Upper lobe of left lung (tissue), 6 donors: ENCODE measurements around the gene METTL17. TPM values are rescaled to one million over a fixed set of nuclear protein-coding genes. Genes with fewer than 3 reads are reported as not detected.
A peak's percentile ranks its signal among the peaks of the same experiment; 100 is the strongest.

ENCODE experiments used
- ATAC-seq, 2 donors: fragments of 200-7000 bp; cut with Tn5 transposase; one replicate each; pipeline ENCODE4 v1.9.1; 2022; ENCODE audit warnings: mild to moderate bottlenecking in 2 of 2, moderate library complexity in 2 of 2; ENCODE audit not compliant: low FRiP score in 2 of 2
- DNase-seq, 2 donors: peaks; one replicate each; pipeline ENCODE4 v3.0.0-alpha.2; 2019 to 2020
- H3K27ac ChIP-seq, 4 donors: fragments of 200-600 bp; sonication (generic); one replicate each; pipeline ENCODE4 v1.5.1; 2016 to 2019
- H3K27me3 ChIP-seq, 4 donors: fragments of 200-600 bp; sonication (generic); one replicate each; pipeline ENCODE4 v1.5.1; 2017 to 2019
- H3K36me3 ChIP-seq, 4 donors: fragments of 200-600 bp; sonication (generic); one replicate each; pipeline ENCODE4 v1.5.1; 2016 to 2019
- H3K4me1 ChIP-seq, 4 donors: fragments of 200-600 bp; sonication (generic); one replicate each; pipeline ENCODE4 v1.5.1; 2018 to 2019
- H3K4me3 ChIP-seq, 4 donors: fragments of 200-600 bp; sonication (generic); one replicate each; pipeline ENCODE4 v1.5.1; 2017 to 2019; ENCODE audit warnings: mild to moderate bottlenecking in 2 of 4, moderate library complexity in 1 of 4
- H3K9me3 ChIP-seq, 4 donors: fragments of 200-600 bp; sonication (generic); one replicate each; pipeline ENCODE4 v1.5.1; 2018 to 2019
- CTCF ChIP-seq, 6 experiments: fragments of 450-650 bp in 4 of 6; fragments of 200-600 bp in 2 of 6; sonication (generic) in 2 of 6; IDR thresholded peaks; one replicate each; pipeline ENCODE4 v1.5.1; 2016 to 2019; ENCODE audit warnings: antibody characterized with exemption in 6 of 6
- EP300 ChIP-seq, 4 donors: sonication (generic); formaldehyde crosslinking; IDR thresholded peaks; one replicate each; pipeline ENCODE4 v1.5.1; 2017; ENCODE audit warnings: antibody characterized with exemption in 4 of 4, control low read depth in 2 of 4
- POLR2A ChIP-seq, 4 donors: fragments of 450-650 bp; IDR thresholded peaks; one replicate each; pipeline ENCODE4 v1.5.1; 2016 to 2017; ENCODE audit warnings: antibody characterized with exemption in 4 of 4, mild to moderate bottlenecking in 2 of 4
- POLR2AphosphoS5 ChIP-seq, 2 donors: sonication (generic); formaldehyde crosslinking; IDR thresholded peaks; one replicate each; pipeline ENCODE4 v1.5.1; 2017; ENCODE audit warnings: antibody characterized with exemption in 2 of 2
- WGBS, 2 donors: methylation state at CpG; one replicate each; pipeline ENCODE4 v1.1.5; 2017 to 2018; 5-methylcytosine and 5-hydroxymethylcytosine counted together
- total RNA-seq, 6 donors: library from RNA; depleted of rRNA in 4 of 6; stranded (reverse); fragments of >200 nt in 4 of 6; gene quantifications; one replicate each; pipeline versions ENCODE4 v1.1.0 to v1.2.1, GENCODE V29; 2016 to 2021
- donor health status: DM: no; HTN: no; CAD: no; lungs with moderate emphysema.
- donor health status: DM: no; HTN: yes; CAD: no; lungs with severe emphysema.

METTL17 gene
- total RNA-seq, 6 donors from 2014 or later: 39.2 to 202 (median 59.4) TPM

GRCh38 chr14:20969336-20969735 lies 20.4 kb upstream of the METTL17 start:
- Histone ChIP-seq H3K27me3 (no peaks in the 10 kb centered on the region), H3K27ac (no peak overlapping the region), H3K4me1 (peaks cover 4 to 14% (median 7%) of the 10 kb centered on the region in 4 donors), H3K9me3 (no peaks in the 10 kb centered on the region), H3K4me3 (no peak overlapping the region), H3K36me3 (no peaks in the 10 kb centered on the region)
- 88 to 91% methylated on average over 3 of the region's 3 CpGs for WGBS, 2 donors
- no peak for DNase-seq
- no peak for ATAC-seq
- TF ChIP-seq EP300 (IDR thresholded peaks at IDR 0.05) (no peak), POLR2A (IDR thresholded peaks at IDR 0.05) (no peak), CTCF (IDR thresholded peaks at IDR 0.05) (no peak)

GRCh38 chr14:20970647-20970982 lies 19.2 kb upstream of the METTL17 start:
- ATAC-seq (peak in 1 of 2 donors; percentile 40), DNase-seq (no peak)
- Histone ChIP-seq H3K27ac (peak overlapping the region in 2 of 4 donors; percentile 50 to 84), H3K9me3 (no peaks in the 10 kb centered on the region), H3K36me3 (no peaks in the 10 kb centered on the region), H3K4me3 (peak overlapping the region in 3 of 4 donors; percentile 61 to 63 (median 62)), H3K4me1 (peaks cover 4 to 14% (median 7%) of the 10 kb centered on the region in 4 donors), H3K27me3 (no peaks in the 10 kb centered on the region)
- TF ChIP-seq POLR2A (IDR thresholded peaks at IDR 0.05): no peak
- TF ChIP-seq CTCF (IDR thresholded peaks at IDR 0.05): no peak
- no peak for TF ChIP-seq POLR2AphosphoS5 (IDR thresholded peaks at IDR 0.05)
- TF ChIP-seq EP300 (IDR thresholded peaks at IDR 0.05): no peak
- WGBS, 2 donors: 4 to 8% methylated on average over 10 of the region's 10 CpGs

- Histone ChIP-seq H3K36me3 (no peaks in the 10 kb centered on the region), H3K9me3 (no peaks in the 10 kb centered on the region), H3K27me3 (no peaks in the 10 kb centered on the region), H3K4me1 (peaks cover 4 to 14% (median 7%) of the 10 kb centered on the region in 4 donors), H3K27ac (peak overlapping the region; percentile 26 to 84 (median 61)), H3K4me3 (peak overlapping the region; percentile 31 to 63 (median 62))
- DNase-seq (peak; percentile 92 to 97), ATAC-seq (peak; percentile 98 to 99)
- TF ChIP-seq CTCF (IDR thresholded peaks at IDR 0.05): peak; percentile 82 to 96 (median 94)
- TF ChIP-seq POLR2A (IDR thresholded peaks at IDR 0.05): no peak
- peak in 1 of 2 donors; percentile 33 for TF ChIP-seq POLR2AphosphoS5 (IDR thresholded peaks at IDR 0.05)
- TF ChIP-seq EP300 (IDR thresholded peaks at IDR 0.05): no peak
- 0% methylated on average over 18 to 47 of the region's 47 CpGs for WGBS, 2 donors
Observed at GRCh38 chr14:20970983-20971704, 18.6 kb upstream of the METTL17 start.

- H3K4me3 ChIP-seq: peak overlapping the region in 3 of 4 donors; percentile 61 to 63 (median 62)
- no peak for TF ChIP-seq CTCF (IDR thresholded peaks at IDR 0.05)
- no peak for TF ChIP-seq POLR2AphosphoS5 (IDR thresholded peaks at IDR 0.05)
- peak overlapping the region in 3 of 4 donors; percentile 26 to 84 (median 72) for H3K27ac ChIP-seq
- no peaks in the 10 kb centered on the region for H3K36me3 ChIP-seq
- H3K9me3 ChIP-seq: no peaks in the 10 kb centered on the region
- H3K27me3 ChIP-seq: no peaks in the 10 kb centered on the region
- H3K4me1 ChIP-seq: peaks cover 4 to 14% (median 7%) of the 10 kb centered on the region in 4 donors
- ATAC-seq: no peak
- DNase-seq: no peak
- WGBS, 2 donors: 8 to 10% methylated on average over 8 of the region's 8 CpGs
Observed at GRCh38 chr14:20971705-20972021, 18.1 kb upstream of the METTL17 start.

GRCh38 chr14:20973501-20973900 lies 16.3 kb upstream of the METTL17 start:
- DNase-seq (no peak), ATAC-seq (no peak)
- H3K4me3 ChIP-seq: no peak overlapping the region
- 84 to 89% methylated on average over 3 of the region's 3 CpGs for whole genome bisulfite sequencing, 2 donors
- H3K4me1 ChIP-seq: peaks cover 4 to 14% (median 7%) of the 10 kb centered on the region in 4 donors
- H3K9me3 ChIP-seq: no peaks in the 10 kb centered on the region
- H3K27me3 ChIP-seq: no peaks in the 10 kb centered on the region
- no peak overlapping the region for H3K27ac ChIP-seq
- TF ChIP-seq POLR2AphosphoS5 (IDR thresholded peaks at IDR 0.05): no peak
- TF ChIP-seq EP300 (IDR thresholded peaks at IDR 0.05): no peak
- no peak for TF ChIP-seq CTCF (IDR thresholded peaks at IDR 0.05)
- no peak for TF ChIP-seq POLR2A (IDR thresholded peaks at IDR 0.05)
- H3K36me3 ChIP-seq: no peaks in the 10 kb centered on the region
